GM18951 (cell line): Measurements from ENCODE around the gene FUT1.
"Not testable (repeated sequence)": the region's sequence is repeated elsewhere in the genome, so short reads cannot be mapped to it uniquely, and the experiment has no call there.

Source experiments
- POLR2A ChIP-seq: IDR thresholded peaks from 4 replicates; pipeline ENCODE4 v1.6.1; 2011; ENCODE audit warnings: mild to moderate bottlenecking; ENCODE audit not compliant: insufficient read length, insufficient read depth; ENCODE audit errors: extremely low read depth
- in situ Hi-C: fragments of 300-500 bp; cut with MboI; formaldehyde crosslinking; loops from one replicate; pipeline ENCODE4 v1.12.0; 2022; ENCODE audit warnings: low sequenced_read_pairs, mixed read lengths, inconsistent platforms; ENCODE audit not compliant: unreplicated experiment

Gene FUT1

DNA sequence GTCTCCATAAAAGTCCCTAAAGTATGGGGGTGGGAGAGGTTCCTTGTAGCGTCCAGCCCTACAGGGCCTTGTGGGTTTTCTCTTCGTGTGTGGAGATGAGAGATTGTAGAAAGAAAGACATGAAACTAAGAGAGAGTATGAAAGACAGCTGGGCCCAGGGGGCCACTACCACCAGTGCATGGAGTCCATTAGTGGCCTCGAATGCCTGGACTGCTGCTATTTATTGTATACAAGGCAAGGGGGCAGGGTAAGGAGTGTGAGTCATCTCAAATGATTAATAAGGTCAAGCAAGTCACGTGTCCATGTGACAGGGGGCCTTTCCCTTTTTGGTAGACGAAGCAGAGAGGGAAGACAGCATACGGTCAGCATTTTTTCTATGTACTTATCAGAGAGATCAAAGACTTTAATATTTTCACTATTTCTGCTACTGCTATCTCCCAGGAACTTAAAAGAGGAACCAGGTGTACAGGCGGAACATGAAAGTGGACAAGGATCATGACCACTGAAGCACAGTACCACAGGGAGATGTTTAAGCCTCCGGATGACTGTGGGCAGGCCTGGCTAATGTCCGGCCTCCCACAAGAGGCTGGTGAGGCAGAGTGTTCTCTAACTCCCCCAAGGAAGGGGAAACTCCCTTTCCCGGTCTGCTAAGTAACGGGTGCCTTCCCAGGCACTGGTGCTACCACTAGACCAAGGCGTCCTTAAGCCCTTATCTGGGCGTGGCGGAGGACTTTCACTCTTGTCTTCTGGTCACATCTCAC is 28.4 kb upstream of the FUT1 start:
- in situ Hi-C loops, result no loop called here
- no peak for TF ChIP-seq POLR2A

DNA sequence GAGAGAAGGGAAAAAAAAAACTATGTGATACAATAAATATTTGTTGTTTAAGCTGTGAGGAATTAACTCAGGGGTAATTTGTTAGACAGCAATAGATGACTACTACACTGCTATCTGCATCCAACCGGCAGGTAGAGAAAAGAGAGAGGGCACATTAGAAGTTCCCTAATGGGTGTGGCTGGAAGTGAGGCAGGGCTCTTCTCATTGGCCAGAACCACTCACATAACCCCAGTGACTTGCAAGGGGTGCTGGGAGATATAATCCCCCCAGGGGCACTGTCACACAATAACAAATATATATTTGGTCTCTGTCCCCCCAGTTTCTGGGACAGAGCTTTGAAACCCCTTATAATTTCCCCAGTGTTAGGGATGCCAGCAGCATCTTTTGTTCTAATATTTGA is 27.2 kb upstream of the FUT1 start:
- in situ Hi-C loops, result no loop called here
- TF ChIP-seq POLR2A, result no peak

DNA sequence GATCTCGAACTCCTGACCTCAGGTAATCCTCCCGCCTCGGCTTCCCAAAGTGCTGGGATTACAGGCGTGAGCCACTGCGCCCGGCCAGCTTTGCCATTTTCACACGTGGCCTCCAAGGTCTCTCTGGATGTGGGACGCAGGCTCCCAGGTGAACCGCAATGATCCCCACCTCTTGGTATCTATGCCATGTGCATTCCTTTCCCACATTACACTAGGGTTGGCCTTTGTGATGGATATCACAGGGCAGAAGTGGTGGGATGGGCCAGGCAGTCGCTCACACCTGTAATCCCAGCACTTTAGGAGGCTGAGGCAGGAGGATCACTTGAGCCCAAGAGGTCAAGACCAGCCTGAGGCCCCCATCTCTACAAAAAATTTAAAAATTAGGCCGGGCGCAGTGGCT is 25.3 kb upstream of the FUT1 start:
- in situ Hi-C loops, result no loop called here
- no peak for TF ChIP-seq POLR2A

DNA sequence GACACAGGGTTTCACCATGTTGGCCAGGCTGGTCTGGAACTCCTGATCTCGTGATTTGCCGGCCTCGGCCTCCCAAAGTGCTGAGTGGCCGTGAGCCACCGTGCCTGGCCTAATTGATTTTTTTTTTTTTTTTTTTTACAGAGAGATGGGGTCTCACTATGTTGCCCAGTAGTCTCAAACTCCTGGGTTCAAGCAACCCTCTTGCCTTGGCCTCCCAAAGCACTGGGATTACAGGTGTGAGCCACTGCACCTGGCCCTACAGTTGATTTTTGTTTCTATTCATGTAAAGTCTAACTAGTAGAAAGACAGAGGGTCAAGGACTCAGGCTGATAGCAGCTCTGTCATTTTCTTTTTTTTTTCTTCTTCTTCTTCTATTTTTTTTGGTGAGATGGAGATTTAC is 24.7 kb upstream of the FUT1 start:
- no peak for TF ChIP-seq POLR2A
- in situ Hi-C loops, result no loop called here

DNA sequence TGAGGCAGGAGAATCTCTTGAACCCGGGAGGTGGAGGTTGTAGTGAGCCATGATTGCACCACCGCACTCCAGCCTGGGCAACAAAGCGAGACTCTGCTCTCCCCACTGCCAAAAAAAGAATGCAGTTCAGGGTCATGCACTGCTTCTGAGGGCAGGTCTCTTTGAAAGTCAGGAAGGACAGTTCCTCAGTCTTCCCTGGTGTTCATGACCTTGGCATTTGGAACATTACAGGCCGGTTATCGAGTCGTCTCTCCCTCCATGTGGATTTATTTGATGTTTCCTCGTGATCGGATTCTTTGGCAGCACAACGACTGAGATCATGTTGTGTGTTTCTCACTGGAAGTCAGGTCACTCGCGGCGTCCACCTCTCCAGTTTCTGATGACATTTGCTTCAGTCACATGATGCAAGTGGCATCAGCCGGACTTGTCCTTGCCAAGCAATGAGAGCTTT is 20.1 kb upstream of the FUT1 start:
- no peak for TF ChIP-seq POLR2A
- in situ Hi-C loops, result no loop called here

DNA sequence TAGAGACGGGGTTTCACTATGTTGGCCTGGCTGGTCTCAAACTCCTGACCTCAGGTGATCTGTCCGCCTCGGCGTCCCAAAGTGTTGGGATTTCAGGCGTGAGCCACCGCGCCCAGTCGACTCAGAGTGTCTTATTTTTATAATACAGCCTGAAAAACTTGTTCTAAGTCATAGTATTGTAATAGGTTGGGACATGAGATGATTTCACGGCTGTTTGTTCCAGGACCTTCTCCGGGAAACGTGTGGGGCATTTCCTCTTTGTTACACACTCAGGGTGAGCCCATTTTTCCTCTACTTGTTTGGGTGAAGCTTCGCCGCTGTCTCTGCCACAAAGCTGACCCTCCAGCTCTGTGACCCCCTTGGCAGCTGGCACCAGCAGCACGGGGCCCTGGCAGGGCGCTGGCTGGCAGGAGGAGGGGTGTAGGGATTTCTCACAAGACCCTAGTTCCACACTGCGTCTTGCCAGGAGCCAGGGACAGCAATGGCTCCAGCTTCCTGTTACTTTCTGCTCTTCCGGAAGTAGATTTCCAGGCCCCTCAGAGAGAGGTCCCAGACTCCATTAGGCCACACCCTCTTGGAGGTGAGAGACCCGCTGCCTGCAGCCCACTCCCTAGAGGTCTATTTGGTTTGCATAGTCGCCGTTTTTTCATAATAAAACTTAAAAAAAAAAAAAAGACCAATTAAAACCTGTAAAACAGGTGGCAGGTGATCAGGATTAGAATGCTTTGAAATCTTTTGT is 18.5 kb upstream of the FUT1 start:
- in situ Hi-C loops, result no loop called here
- TF ChIP-seq POLR2A, result no peak

DNA sequence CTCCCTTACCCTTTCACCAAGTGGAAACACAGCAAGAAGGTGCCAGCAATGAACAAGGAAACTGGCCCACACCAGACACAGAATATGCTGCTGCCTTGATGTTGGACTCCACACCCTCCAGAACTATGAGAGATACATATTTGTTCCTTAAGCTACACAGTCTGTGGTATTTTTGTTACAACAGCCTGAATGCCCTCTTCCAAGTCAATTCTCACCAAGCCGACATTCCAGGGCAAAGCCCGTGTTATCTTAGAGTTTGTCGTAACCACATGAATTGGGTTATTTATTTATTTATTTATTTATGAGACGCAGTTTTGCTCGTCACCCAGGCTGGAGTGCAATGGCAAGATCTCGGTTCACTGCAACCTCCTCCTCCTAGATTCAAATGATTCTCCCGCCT is 17.8 kb upstream of the FUT1 start:
- no peak for TF ChIP-seq POLR2A
- in situ Hi-C loops, result no loop called here

DNA sequence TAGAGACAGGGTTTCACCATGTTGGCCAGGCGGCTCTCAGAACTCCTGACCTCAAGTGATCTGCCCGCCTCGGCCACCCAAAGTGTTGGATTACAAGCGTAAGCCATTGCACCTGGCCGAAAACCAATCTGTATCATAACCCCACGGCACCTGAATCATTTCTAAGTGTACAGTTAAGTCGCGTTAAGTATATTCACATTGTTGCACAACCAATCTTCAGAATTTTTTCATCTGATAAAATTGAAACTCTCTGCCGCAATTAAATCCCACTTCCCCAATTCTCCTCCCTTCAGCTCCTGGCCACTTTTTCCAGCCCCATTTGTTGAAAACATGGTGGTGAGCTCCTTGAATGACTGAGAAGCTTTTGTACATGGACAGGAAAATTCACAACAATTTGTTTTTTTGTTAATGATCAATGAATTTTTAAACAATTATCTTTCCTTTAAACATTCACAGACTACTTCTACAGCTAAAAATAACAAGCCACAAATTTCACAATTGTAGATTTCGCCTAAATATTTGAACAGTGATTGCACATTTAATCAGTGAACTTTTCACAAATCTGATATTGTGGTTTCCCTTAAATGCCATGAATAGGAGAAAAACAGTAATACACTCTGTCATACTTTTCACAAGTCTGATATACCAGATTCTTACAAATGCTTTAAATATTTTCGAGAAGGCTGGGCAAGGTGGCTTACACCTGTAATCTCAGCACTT is 16.7 kb upstream of the FUT1 start:
- TF ChIP-seq POLR2A, result no peak
- in situ Hi-C loops, result no loop called here

DNA sequence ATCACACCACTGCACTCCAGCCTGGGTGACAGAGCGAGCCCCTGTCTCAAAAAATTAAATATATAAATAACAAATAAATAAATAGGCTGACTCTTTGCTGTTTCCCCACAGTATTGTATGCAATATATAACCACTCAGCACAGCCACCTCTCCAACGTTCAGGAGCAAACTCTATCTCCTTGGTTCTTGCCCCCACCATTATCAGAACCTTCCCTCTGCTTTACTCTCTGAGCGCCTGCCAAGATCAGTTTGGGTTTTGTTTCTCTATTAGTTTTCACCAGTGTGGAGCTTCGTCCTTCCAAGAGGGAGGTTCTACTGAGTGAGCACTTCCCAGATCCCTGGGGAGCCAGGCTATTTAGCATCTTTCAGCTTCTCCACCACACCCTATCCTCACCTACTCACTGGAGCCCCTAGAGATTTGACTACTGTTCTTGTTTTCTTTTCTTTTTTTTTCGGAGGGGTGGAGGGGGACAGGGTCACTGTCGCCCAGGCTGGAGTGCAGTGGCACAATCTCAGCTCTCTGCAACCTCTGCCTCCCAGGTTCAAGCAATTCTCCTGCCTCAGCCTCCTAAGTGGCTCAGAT is 15.8 kb upstream of the FUT1 start:
- in situ Hi-C loops, result not testable (repeated sequence)

DNA sequence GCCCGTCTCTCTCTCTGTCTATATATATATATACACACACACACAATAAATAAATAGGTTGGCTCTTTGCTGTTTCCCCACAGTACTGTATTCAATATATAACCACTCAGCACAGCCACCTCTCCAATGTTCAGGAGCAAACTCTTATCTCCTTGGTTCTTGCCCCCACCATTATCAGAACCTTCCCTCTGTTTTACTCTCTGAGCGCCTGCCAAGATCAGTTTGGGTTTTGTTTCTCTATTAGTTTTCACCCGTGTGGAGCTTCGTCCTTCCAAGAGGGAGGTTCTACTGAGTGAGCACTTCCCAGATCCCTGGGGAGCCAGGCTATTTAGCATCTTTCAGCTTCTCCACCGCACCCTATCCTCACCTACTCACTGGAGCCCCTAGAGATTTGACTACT is 13.4 kb upstream of the FUT1 start:
- in situ Hi-C loops, result not testable (repeated sequence)

DNA sequence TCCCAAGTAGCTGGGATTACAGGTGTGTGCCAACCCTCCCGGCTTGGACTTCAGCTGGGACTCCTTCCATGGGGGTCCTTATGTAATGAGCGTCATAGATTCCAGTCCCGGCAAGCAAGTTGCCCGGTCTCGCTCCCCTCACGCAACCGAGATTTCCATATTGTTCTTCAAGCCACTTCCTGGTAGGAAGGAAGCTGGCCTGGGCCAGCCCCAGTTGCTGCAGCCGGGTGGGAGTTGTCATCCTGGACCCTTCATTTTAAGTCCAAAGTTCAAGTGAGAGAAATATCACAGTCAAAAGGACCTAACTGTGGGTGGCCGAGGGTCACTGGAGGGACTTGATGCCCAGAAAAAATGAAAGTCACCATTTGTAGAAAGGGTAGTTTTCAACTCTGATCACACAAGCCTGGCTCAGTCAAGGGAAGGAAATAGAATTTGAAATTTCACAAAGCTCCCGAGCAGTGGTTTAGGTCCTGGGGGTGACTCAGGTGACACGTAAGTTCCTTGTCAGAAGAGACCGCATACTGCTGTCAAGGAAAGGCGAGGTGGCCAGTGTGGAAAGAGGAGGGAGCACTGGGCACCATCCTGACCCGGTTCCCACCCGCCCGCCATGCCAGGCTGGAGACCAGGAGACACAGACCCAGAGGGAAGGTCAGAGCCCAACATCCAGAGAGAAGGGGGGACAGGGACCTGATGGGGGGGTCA is 8.2 kb upstream of the FUT1 start:
- in situ Hi-C loops, result no loop called here
- TF ChIP-seq POLR2A, result no peak

DNA sequence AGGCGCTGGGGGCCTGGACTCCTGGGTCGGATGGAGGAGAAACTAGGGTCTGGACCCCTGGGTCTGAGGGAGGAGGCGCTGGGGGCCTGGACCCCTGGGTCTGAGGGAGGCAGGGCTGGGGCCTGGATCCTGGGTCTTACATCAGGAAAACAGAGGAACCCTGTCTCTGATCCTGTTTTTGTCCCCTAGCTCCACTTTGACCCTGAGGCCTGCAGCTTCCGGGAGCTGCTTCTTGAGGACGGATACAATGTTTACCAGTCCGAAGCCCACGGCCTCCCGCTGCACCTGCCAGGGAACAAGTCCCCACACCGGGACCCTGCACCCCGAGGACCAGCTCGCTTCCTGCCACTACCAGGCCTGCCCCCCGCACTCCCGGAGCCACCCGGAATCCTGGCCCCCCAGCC is 5.3 kb upstream of the FUT1 start:
- in situ Hi-C loops, result no loop called here
- no peak for TF ChIP-seq POLR2A

DNA sequence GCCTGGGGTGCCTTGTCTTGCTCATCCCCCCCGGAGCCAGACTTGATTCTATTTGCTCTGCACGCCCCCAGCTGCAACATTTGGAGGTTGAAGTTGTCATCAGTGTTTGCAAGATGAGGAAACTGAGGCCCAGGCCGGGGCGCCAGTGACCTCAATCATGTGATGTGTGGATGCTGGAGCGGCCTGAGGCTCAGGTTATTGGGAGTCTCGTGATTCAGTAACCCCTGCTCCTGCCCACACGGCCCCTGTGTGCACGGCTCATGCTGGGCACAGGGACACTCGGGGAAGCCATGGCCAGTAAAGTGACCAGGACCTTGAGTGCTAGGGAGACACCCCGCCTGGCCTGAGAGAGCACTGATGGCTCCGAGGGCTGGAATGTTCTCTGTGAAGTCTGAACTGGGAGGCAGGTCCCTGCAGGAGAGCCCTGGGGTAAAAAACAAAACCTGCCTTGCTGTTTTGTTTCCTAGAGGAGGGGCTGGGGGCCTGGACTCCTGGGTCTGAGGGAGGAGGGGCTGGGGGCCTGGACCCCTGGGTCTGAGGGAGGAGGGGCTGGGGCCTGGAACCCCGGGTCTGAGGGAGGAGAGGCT is 4.7 kb upstream of the FUT1 start:
- in situ Hi-C loops, result no loop called here
- no peak for TF ChIP-seq POLR2A
